WTC11 (cell line): Measurements from ENCODE around the gene PCP2. TPM values are rescaled to one million over a fixed set of nuclear protein-coding genes. Genes with fewer than 3 reads are reported as not detected.

Source experiments
- ATAC-seq: fragments of 200-7000 bp; cut with Tn5 transposase; 2 replicates; pipeline ENCODE4 v1.10.0; 2021; ENCODE audit warnings: mild to moderate bottlenecking, moderate library complexity
- CTCF ChIA-PET: fragments of 300-600 bp; sonication (Branson Sonifier 250); formaldehyde crosslinking; loops from one replicate; lab custom pipeline; 2021; ENCODE audit warnings: antibody characterized with exemption; lab: Charles Lee
- POLR2A ChIA-PET: fragments of 350-600 bp; sonication (Branson Sonifier 250); formaldehyde crosslinking; loops from one replicate; lab custom pipeline; 2021; ENCODE audit warnings: antibody characterized with exemption; lab: Charles Lee
- DNase-seq: peaks from one replicate; pipeline ENCODE4 v3.0.0; 2021; ENCODE audit warnings: low spot score
- H3K27ac Mint-ChIP-seq: 2 replicates; pipeline ENCODE4 v1.8.0; 2021; ENCODE audit warnings: mixed read lengths
- H3K27me3 Mint-ChIP-seq: 2 replicates; pipeline ENCODE4 v1.8.0; 2021; ENCODE audit warnings: low read depth, mild to moderate bottlenecking, moderate library complexity, mixed read lengths
- H3K36me3 Mint-ChIP-seq: 2 replicates; pipeline ENCODE4 v1.8.0; 2021; ENCODE audit warnings: mixed read lengths
- H3K4me1 Mint-ChIP-seq: 2 replicates; pipeline ENCODE4 v1.8.0; 2022; ENCODE audit warnings: mixed read lengths
- H3K4me3 Mint-ChIP-seq: 2 replicates; pipeline ENCODE4 v1.8.0; 2021; ENCODE audit warnings: mild to moderate bottlenecking, moderate library complexity, mixed read lengths
- H3K9me3 Mint-ChIP-seq: 2 replicates; pipeline ENCODE4 v1.8.0; 2021; ENCODE audit warnings: mixed read lengths
- CREB1 ChIP-seq: sonication (generic); formaldehyde crosslinking; IDR thresholded peaks from 2 replicates; pipeline ENCODE4 v1.8.0; 2023; ENCODE audit warnings: mild to moderate bottlenecking, missing genetic modification reagents
- CREM ChIP-seq: sonication (generic); formaldehyde crosslinking; IDR thresholded peaks from 2 replicates; pipeline ENCODE4 v1.8.1; 2022; ENCODE audit warnings: mild to moderate bottlenecking, missing genetic modification reagents, moderate library complexity
- ELF4 ChIP-seq: sonication (generic); formaldehyde crosslinking; IDR thresholded peaks from 2 replicates; pipeline ENCODE4 v1.8.1; 2022; ENCODE audit warnings: low read depth, mild to moderate bottlenecking, moderate library complexity, missing genetic modification reagents
- MYBL2 ChIP-seq: sonication (generic); formaldehyde crosslinking; IDR thresholded peaks from 2 replicates; pipeline ENCODE4 v1.8.1; 2023; ENCODE audit warnings: mild to moderate bottlenecking, moderate library complexity, missing genetic modification reagents
- OVOL2 ChIP-seq: fragments of 250-450 bp; sonication (Bioruptor Pico); IDR thresholded peaks from 2 replicates; pipeline ENCODE4 v1.9.0; 2021; ENCODE audit warnings: mild to moderate bottlenecking, borderline replicate concordance
- PRRX2 ChIP-seq: fragments of 250-450 bp; sonication (Bioruptor Pico); IDR thresholded peaks from 2 replicates; pipeline ENCODE4 v1.8.0; 2021; ENCODE audit warnings: mild to moderate bottlenecking
- SOX15 ChIP-seq: fragments of 250-450 bp; sonication (Bioruptor Pico); IDR thresholded peaks from 2 replicates; pipeline ENCODE4 v1.9.0; 2021; ENCODE audit warnings: mild to moderate bottlenecking
- ZNF232 ChIP-seq: sonication (generic); formaldehyde crosslinking; IDR thresholded peaks from 2 replicates; pipeline ENCODE4 v1.8.0; 2022; ENCODE audit warnings: mild to moderate bottlenecking, missing genetic modification reagents
- ZNF416 ChIP-seq: fragments of 250-450 bp; sonication (Bioruptor Pico); IDR thresholded peaks from 2 replicates; pipeline ENCODE4 v1.9.0; 2021; ENCODE audit warnings: mild to moderate bottlenecking, inconsistent platforms
- total RNA-seq: library from RNA; stranded (reverse); gene quantifications from 3 replicates; pipeline ENCODE4 v1.2.3, GENCODE V29; 2021
- TF ChIP-seq, protein P1 (sequence below): sonication (generic); formaldehyde crosslinking; IDR thresholded peaks from 2 replicates; pipeline ENCODE4 v1.8.1; 2022; ENCODE audit warnings: mild to moderate bottlenecking, moderate library complexity, missing genetic modification reagents
- TF ChIP-seq, protein P2 (sequence below): fragments of 250-450 bp; sonication (Bioruptor Pico); conservative IDR thresholded peaks from 2 replicates; pipeline ENCODE4 v1.9.0; 2021; ENCODE audit warnings: mild to moderate bottlenecking
- TF ChIP-seq, protein P3 (sequence below): sonication (generic); formaldehyde crosslinking; IDR thresholded peaks from 2 replicates; pipeline ENCODE4 v1.8.0; 2022; ENCODE audit warnings: mild to moderate bottlenecking, missing genetic modification reagents
- TF ChIP-seq, protein P4 (sequence below): fragments of 200-600 bp; IDR thresholded peaks from 2 replicates; pipeline ENCODE4 v1.8.0; 2022; ENCODE audit warnings: antibody characterized with exemption
- TF ChIP-seq, protein P5 (sequence below): sonication (generic); formaldehyde crosslinking; IDR thresholded peaks from 2 replicates; pipeline ENCODE4 v1.8.1; 2023; ENCODE audit warnings: mild to moderate bottlenecking, moderate library complexity, missing genetic modification reagents
- TF ChIP-seq, protein P6 (sequence below): fragments of 250-450 bp; sonication (Bioruptor Pico); IDR thresholded peaks from 2 replicates; pipeline ENCODE4 v1.9.0; 2021; ENCODE audit warnings: moderate library complexity, mild to moderate bottlenecking, inconsistent platforms, borderline replicate concordance
- TF ChIP-seq, protein P7 (sequence below): sonication (generic); formaldehyde crosslinking; IDR thresholded peaks from 2 replicates; pipeline ENCODE4 v1.8.1; 2022; ENCODE audit warnings: missing genetic modification reagents, borderline replicate concordance
- TF ChIP-seq, protein P8 (sequence below): fragments of 250-450 bp; sonication (Bioruptor Pico); IDR thresholded peaks from 2 replicates; pipeline ENCODE4 v1.8.0; 2021; ENCODE audit warnings: mild to moderate bottlenecking
- TF ChIP-seq, protein P9 (sequence below): fragments of 250-450 bp; sonication (Bioruptor Pico); IDR thresholded peaks from 2 replicates; pipeline ENCODE4 v2.1.2; 2022; ENCODE audit warnings: mild to moderate bottlenecking, moderate library complexity

The PCP2 gene
- total RNA-seq, 1 experiment from 2014 or later, result 0.48 TPM

DNA sequence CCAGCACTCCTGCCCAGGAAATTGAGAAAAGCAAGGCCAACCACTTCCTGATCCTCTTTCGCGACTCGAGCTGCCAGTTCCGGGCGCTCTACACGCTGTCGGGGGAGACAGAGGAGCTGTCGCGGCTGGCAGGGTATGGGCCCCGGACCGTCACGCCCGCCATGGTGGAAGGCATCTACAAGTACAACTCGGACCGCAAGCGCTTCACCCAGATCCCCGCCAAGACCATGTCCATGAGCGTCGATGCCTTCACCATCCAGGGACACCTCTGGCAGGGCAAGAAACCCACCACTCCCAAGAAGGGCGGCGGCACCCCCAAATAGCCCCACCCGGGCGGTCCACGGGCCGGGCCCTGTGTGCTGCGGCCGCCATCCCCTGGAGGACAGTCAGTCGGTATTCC lies 15.8 kb downstream of the PCP2 start (continued):
- TF ChIP-seq, protein P1, sequence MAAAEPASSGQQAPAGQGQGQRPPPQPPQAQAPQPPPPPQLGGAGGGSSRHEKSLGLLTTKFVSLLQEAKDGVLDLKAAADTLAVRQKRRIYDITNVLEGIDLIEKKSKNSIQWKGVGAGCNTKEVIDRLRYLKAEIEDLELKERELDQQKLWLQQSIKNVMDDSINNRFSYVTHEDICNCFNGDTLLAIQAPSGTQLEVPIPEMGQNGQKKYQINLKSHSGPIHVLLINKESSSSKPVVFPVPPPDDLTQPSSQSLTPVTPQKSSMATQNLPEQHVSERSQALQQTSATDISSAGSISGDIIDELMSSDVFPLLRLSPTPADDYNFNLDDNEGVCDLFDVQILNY (CRISPR knock-in tag), result no peak

DNA sequence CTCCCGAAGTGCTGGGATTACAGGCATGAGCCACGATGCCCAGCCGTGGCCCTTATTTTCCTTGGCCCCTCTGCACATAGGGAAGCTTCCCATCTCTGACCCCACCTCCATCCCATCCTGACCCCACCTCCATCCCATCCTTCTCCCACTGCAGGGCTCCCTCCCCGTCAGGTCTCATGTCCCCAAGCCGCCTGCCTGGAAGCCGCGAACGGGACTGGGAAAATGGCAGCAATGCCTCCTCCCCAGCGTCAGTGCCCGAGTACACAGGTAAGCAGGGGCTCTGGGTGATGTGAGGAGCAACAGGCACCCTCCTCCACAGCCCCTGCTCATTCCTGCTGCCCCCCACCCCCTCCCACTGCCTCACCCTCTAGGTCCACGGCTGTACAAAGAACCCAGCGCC lies 16.3 kb downstream of the PCP2 start:
- Mint-ChIP-seq H3K9me3 (no peaks in the 10 kb centered on the region), H3K4me3 (no peak overlapping the region), H3K36me3 (peaks cover 19% of the 10 kb centered on the region), H3K27me3 (no peaks in the 10 kb centered on the region; the same call in 1 of the 2 replicates), H3K27ac (no peak overlapping the region), H3K4me1 (no peaks in the 10 kb centered on the region)
- no peak for TF ChIP-seq CREB1 (CRISPR knock-in tag)
- TF ChIP-seq, protein P2, sequence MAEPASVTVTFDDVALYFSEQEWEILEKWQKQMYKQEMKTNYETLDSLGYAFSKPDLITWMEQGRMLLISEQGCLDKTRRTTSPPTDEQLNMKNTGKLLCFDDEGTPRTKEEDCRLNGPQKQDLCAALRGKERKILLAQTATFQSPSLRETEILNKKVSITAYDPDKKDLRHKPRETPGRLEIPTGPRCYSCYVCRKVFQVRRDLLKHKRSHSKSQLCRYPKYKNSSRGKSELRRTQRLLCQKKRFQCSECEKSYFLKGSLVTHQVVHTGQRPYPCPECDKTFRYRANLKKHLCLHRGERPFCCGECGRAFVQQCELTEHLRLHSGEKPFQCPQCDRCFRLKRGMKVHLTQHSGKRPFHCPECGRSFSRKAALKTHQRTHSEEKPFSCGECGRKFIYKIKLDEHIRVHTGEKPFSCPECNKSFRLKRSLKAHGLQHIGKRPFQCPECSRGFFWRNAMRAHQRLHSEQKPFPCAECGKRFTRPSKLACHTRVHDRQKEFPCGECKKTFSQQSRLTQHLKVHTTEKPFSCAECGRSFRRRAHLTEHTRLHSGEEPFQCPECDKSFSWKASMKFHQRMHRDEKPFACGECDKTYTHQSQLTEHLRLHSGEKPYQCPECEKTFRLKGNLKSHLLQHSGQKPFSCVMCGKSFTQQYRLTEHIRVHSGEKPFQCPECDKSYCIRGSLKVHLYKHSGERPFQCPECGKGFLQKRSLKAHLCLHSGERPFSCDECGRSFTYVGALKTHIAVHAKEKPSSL (CRISPR knock-in tag), result no peak
- TF ChIP-seq OVOL2 (CRISPR knock-in tag), result no peak
- ATAC-seq, result no peak
- CTCF ChIA-PET, result interaction anchor here (1.1 to 2.5 kb wide), 2 partner anchors 24 to 49 kb away, joined by 4 to 9 read pairs; no protein-coding TSS in a partner anchor
- POLR2A ChIA-PET, result no interaction called here
- DNase-seq, result no peak

DNA sequence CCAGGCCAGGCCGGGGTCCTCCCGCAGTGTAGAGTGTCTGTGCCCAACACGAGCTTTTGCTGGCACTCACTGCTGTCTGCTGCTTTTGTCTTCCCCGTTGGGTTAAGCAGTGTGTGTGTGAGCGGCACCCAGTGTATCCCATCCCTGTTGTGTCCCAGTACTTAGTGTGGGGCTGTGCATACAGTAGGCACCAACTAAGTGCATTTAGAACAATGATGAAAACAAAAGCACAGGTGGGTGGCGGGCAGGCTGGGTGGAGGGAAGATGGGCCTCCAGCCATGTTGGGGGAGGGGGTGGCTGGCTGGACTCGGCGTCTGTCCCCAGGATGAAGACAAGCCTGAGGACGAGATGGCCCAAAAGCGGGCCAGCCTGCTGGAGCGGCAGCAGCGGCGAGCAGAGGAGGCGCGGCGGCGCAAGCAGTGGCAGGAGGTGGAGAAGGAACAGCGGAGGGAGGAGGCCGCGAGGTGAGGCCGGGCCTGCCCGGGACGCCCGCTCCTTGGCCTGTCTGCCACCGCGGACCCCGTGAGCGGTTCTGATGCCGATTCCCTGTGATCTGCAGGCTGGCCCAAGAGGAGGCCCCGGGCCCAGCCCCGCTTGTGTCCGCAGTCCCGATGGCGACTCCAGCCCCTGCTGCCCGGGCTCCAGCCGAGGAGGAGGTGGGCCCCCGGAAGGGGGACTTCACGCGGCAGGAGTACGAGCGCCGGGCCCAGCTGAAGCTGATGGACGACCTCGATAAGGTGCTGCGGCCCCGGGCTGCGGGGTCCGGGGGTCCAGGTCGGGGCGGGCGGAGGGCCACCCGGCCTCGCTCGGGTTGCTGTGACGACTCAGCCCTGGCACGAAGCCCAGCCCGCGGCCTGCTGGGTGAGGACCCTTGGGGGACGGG lies 18.4 kb downstream of the PCP2 start:
- ChIA-PET CTCF (interaction anchor here (1.0 kb wide), 1 partner anchor 47 kb away, joined by 5 read pairs; no protein-coding TSS in a partner anchor), POLR2A (no interaction called here)
- Mint-ChIP-seq H3K4me1 (no peaks in the 10 kb centered on the region), H3K36me3 (peaks cover 14% of the 10 kb centered on the region; the same call in 1 of the 2 replicates), H3K9me3 (no peaks in the 10 kb centered on the region), H3K27ac (no peak overlapping the region), H3K27me3 (no peaks in the 10 kb centered on the region; the same call in 1 of the 2 replicates), H3K4me3 (no peak overlapping the region)
- ATAC-seq (no peak), DNase-seq (no peak)
- TF ChIP-seq, protein P3, sequence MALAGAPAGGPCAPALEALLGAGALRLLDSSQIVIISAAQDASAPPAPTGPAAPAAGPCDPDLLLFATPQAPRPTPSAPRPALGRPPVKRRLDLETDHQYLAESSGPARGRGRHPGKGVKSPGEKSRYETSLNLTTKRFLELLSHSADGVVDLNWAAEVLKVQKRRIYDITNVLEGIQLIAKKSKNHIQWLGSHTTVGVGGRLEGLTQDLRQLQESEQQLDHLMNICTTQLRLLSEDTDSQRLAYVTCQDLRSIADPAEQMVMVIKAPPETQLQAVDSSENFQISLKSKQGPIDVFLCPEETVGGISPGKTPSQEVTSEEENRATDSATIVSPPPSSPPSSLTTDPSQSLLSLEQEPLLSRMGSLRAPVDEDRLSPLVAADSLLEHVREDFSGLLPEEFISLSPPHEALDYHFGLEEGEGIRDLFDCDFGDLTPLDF (CRISPR knock-in tag), result no peak
- TF ChIP-seq CREM (no peak), ELF4 (CRISPR knock-in tag) (no peak), ZNF232 (CRISPR knock-in tag) (no peak), SOX15 (CRISPR knock-in tag) (no peak), ZNF416 (CRISPR knock-in tag) (no peak), PRRX2 (CRISPR knock-in tag) (no peak), MYBL2 (no peak)
- TF ChIP-seq, protein P4, sequence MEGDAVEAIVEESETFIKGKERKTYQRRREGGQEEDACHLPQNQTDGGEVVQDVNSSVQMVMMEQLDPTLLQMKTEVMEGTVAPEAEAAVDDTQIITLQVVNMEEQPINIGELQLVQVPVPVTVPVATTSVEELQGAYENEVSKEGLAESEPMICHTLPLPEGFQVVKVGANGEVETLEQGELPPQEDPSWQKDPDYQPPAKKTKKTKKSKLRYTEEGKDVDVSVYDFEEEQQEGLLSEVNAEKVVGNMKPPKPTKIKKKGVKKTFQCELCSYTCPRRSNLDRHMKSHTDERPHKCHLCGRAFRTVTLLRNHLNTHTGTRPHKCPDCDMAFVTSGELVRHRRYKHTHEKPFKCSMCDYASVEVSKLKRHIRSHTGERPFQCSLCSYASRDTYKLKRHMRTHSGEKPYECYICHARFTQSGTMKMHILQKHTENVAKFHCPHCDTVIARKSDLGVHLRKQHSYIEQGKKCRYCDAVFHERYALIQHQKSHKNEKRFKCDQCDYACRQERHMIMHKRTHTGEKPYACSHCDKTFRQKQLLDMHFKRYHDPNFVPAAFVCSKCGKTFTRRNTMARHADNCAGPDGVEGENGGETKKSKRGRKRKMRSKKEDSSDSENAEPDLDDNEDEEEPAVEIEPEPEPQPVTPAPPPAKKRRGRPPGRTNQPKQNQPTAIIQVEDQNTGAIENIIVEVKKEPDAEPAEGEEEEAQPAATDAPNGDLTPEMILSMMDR, result no peak
- TF ChIP-seq, protein P5, sequence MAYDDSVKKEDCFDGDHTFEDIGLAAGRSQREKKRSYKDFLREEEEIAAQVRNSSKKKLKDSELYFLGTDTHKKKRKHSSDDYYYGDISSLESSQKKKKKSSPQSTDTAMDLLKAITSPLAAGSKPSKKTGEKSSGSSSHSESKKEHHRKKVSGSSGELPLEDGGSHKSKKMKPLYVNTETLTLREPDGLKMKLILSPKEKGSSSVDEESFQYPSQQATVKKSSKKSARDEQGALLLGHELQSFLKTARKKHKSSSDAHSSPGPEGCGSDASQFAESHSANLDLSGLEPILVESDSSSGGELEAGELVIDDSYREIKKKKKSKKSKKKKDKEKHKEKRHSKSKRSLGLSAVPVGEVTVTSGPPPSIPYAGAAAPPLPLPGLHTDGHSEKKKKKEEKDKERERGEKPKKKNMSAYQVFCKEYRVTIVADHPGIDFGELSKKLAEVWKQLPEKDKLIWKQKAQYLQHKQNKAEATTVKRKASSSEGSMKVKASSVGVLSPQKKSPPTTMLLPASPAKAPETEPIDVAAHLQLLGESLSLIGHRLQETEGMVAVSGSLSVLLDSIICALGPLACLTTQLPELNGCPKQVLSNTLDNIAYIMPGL (CRISPR knock-in tag), result no peak
- TF ChIP-seq, protein P6, sequence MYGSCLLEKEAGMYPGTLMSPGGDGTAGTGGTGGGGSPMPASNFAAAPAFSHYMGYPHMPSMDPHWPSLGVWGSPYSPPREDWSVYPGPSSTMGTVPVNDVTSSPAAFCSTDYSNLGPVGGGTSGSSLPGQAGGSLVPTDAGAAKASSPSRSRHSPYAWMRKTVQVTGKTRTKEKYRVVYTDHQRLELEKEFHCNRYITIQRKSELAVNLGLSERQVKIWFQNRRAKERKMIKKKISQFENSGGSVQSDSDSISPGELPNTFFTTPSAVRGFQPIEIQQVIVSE, result no peak
- TF ChIP-seq, protein P7, sequence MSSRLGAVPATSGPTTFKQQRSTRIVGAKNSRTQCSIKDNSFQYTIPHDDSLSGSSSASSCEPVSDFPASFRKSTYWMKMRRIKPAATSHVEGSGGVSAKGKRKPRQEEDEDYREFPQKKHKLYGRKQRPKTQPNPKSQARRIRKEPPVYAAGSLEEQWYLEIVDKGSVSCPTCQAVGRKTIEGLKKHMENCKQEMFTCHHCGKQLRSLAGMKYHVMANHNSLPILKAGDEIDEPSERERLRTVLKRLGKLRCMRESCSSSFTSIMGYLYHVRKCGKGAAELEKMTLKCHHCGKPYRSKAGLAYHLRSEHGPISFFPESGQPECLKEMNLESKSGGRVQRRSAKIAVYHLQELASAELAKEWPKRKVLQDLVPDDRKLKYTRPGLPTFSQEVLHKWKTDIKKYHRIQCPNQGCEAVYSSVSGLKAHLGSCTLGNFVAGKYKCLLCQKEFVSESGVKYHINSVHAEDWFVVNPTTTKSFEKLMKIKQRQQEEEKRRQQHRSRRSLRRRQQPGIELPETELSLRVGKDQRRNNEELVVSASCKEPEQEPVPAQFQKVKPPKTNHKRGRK (CRISPR knock-in tag), result no peak
- TF ChIP-seq, protein P8, sequence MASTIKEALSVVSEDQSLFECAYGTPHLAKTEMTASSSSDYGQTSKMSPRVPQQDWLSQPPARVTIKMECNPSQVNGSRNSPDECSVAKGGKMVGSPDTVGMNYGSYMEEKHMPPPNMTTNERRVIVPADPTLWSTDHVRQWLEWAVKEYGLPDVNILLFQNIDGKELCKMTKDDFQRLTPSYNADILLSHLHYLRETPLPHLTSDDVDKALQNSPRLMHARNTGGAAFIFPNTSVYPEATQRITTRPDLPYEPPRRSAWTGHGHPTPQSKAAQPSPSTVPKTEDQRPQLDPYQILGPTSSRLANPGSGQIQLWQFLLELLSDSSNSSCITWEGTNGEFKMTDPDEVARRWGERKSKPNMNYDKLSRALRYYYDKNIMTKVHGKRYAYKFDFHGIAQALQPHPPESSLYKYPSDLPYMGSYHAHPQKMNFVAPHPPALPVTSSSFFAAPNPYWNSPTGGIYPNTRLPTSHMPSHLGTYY (CRISPR knock-in tag), result no peak
- TF ChIP-seq, protein P9, sequence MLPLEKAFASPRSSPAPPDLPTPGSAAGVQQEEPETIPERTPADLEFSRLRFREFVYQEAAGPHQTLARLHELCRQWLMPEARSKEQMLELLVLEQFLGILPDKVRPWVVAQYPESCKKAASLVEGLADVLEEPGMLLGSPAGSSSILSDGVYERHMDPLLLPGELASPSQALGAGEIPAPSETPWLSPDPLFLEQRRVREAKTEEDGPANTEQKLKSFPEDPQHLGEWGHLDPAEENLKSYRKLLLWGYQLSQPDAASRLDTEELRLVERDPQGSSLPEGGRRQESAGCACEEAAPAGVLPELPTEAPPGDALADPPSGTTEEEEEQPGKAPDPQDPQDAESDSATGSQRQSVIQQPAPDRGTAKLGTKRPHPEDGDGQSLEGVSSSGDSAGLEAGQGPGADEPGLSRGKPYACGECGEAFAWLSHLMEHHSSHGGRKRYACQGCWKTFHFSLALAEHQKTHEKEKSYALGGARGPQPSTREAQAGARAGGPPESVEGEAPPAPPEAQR (CRISPR knock-in tag), result no peak
